GM19238 (cell line): ENCODE results near the gene LSM2.
"Not testable (repeated sequence)": the region's sequence is repeated elsewhere in the genome, so short reads cannot be mapped to it uniquely, and the experiment has no call there.

Experiments used
- DNase-seq: peaks from one replicate; pipeline ENCODE4 v3.0.0; 2011; ENCODE audit warnings: low spot score; ENCODE audit not compliant: insufficient read length

LSM2 gene

GRCh38 chr6:31797588-31797987, 9.2 kb downstream of the LSM2 start:
- DNase-seq = no peak

GRCh38 chr6:31796993-31797385, 9.8 kb downstream of the LSM2 start:
- DNase-seq = no peak

GRCh38 chr6:31795616-31796298, 11.0 kb downstream of the LSM2 start, which contains the start of gene VARS1:
Gene VARS1 (minus strand): TSS chr6:31795752. CDS start chr6:31795217, 535 bp downstream.
- peak; percentile 96 for DNase-seq

- DNase-seq = no peak
Observed at GRCh38 chr6:31794866-31795615, 11.7 kb downstream of the LSM2 start.

GRCh38 chr6:31794294-31794865, 12.4 kb downstream of the LSM2 start:
- no peak for DNase-seq

GRCh38 chr6:31793927-31794245, 12.9 kb downstream of the LSM2 start:
- not testable (repeated sequence) for DNase-seq

- no peak for DNase-seq
Observed at GRCh38 chr6:31792761-31793171, 14.0 kb downstream of the LSM2 start.

GRCh38 chr6:31792090-31792374, 14.7 kb downstream of the LSM2 start:
- DNase-seq = no peak

GRCh38 chr6:31791324-31792089, 15.3 kb downstream of the LSM2 start:
- no peak for DNase-seq

- no peak for DNase-seq
Observed at GRCh38 chr6:31785475-31785874, 21.3 kb downstream of the LSM2 start.

- no peak for DNase-seq
Observed at GRCh38 chr6:31784098-31784925, 22.5 kb downstream of the LSM2 start.

- DNase-seq = no peak
Observed at GRCh38 chr6:31782126-31782855, 24.5 kb downstream of the LSM2 start.

- no peak for DNase-seq
Observed at GRCh38 chr6:31781244-31782125, 25.3 kb downstream of the LSM2 start.

- no peak for DNase-seq
Observed at GRCh38 chr6:31780507-31781243, 26.1 kb downstream of the LSM2 start.

GRCh38 chr6:31779908-31780307, 26.9 kb downstream of the LSM2 start:
- DNase-seq = no peak

- no peak for DNase-seq
Observed at GRCh38 chr6:31778999-31779885, 27.5 kb downstream of the LSM2 start.

- DNase-seq = no peak
Observed at GRCh38 chr6:31778193-31778592, 28.6 kb downstream of the LSM2 start.

- DNase-seq = no peak
Observed at GRCh38 chr6:31777667-31778050, 29.1 kb downstream of the LSM2 start.
